ENCODE measurements around the gene ALG8. TPM values are rescaled to one million over a fixed set of nuclear protein-coding genes. Genes with fewer than 3 reads are reported as not detected.

ALG8 gene
- total RNA-seq, 4 donors from 2014 or later: 14.8 to 21.6 (median 15.8) TPM

DNA sequence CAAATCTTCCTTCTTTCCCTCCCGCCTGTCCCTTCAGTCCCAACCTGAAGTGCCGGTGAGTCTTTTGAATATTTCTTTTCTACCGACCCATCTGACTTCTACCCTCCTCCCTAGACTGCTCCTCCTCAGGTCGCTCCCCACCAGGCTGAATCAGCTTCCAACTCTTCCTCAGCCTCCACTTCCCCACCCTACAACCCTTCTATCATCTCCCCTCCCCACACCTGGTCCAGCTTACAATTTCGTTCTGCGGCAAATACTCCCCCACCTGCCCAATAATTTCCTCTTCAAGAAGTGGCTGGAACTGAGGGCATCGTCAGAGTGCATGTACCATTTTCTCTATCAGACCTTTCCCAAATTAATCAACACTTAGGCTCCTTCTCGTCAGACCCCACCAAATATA lies 57.3 kb downstream of the ALG8 start:
- H3K4me1 ChIP-seq: peaks cover 8 to 25% (median 16%) of the 10 kb centered on the region in 3 donors
- WGBS, 2 donors (ENCODE audit: low coverage in 1 of 2): 76 to 86% methylated on average over 7 to 8 of the region's 8 CpGs
- H3K9me3 ChIP-seq: no peaks in the 10 kb centered on the region
- no peak overlapping the region for H3K27ac ChIP-seq
- no peaks in the 10 kb centered on the region for H3K27me3 ChIP-seq
- H3K4me3 ChIP-seq: no peak overlapping the region
- H3K36me3 ChIP-seq: no peaks in the 10 kb centered on the region
- ATAC-seq: no peak
- TF ChIP-seq EP300 (IDR thresholded peaks at IDR 0.05) (no peak), CTCF (IDR thresholded peaks at IDR 0.05) (no peak), POLR2AphosphoS5 (IDR thresholded peaks at IDR 0.05) (no peak), POLR2A (IDR thresholded peaks at IDR 0.05) (no peak)

DNA sequence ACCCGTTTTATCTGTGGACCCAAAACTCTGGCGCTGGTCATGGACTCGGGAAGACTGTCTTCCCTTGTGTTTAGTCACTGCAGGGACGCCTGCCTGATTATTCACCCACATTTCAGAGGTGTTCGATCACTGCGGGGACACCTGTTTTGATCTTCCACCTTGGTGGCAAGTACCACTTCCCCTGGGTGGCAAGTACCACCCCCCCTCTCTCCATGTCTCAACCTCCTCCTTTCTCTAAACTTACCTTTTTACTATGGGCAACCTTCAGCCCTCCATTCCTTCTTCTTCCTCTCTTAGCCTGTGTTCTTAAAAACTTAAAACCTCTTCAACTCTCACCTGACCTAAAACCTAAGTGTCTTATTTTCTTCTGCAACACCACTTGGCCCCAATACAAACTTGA lies 57.8 kb downstream of the ALG8 start:
- no peak overlapping the region for H3K27ac ChIP-seq
- no peak for TF ChIP-seq POLR2AphosphoS5 (IDR thresholded peaks at IDR 0.05)
- no peak for TF ChIP-seq CTCF (IDR thresholded peaks at IDR 0.05)
- TF ChIP-seq EP300 (IDR thresholded peaks at IDR 0.05): no peak
- TF ChIP-seq POLR2A (IDR thresholded peaks at IDR 0.05): no peak

DNA sequence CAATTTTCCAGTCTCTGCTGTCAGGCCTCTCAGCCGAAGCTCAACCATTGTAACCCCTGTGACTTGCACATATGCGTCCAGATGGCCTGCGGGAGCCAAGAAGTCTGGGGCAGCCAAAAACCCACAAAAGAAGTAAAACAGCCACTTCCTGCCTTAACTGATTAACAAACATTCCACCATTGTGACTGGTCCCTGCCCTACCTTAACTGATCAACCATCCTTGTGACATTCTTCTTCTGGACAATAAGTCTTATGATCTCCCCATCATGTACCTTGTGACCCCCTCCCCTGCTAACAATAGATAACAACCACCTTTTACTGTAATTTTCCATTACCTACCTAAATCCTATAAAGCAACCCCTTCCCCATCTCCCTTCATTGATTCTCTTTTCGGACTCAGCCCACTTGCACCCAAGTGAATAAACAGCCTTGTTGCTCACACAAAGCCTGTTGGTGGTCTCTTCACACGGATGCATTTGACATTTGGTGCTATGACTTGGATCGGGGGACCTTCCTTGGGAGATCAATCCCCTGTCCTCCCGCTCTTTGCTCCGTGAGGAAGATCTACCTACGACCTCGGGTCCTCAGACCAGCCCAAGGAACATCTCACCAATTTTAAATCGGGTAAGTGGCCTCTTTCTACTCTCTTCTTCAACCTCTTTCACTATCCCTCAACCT lies 58.5 kb downstream of the ALG8 start:
- H3K27ac ChIP-seq: peak overlapping the region in 1 of 4 donors; percentile 88
- 63 to 70% methylated on average over 3 to 11 of the region's 11 CpGs for WGBS, 2 donors (ENCODE audit: low coverage in 1 of 2)
- TF ChIP-seq POLR2A (IDR thresholded peaks at IDR 0.05) (no peak), EP300 (IDR thresholded peaks at IDR 0.05) (no peak), CTCF (IDR thresholded peaks at IDR 0.05) (no peak), POLR2AphosphoS5 (IDR thresholded peaks at IDR 0.05) (no peak)
- no peak overlapping the region for H3K4me3 ChIP-seq
- no peaks in the 10 kb centered on the region for H3K27me3 ChIP-seq
- H3K4me1 ChIP-seq: peaks cover 11 to 37% (median 22%) of the 10 kb centered on the region in 3 donors
- H3K9me3 ChIP-seq: no peaks in the 10 kb centered on the region
- H3K36me3 ChIP-seq: no peaks in the 10 kb centered on the region
- ATAC-seq: no peak

More for the DNA sequence above, 57.8 kb downstream of the ALG8 start:
- Histone ChIP-seq H3K36me3 (no peaks in the 10 kb centered on the region), H3K9me3 (no peaks in the 10 kb centered on the region), H3K27me3 (no peaks in the 10 kb centered on the region), H3K4me1 (peaks cover 11 to 30% (median 20%) of the 10 kb centered on the region in 3 donors), H3K4me3 (no peak overlapping the region)
- no peak for ATAC-seq
- 73 to 92% methylated on average over 3 to 6 of the region's 6 CpGs for WGBS, 2 donors (ENCODE audit: low coverage in 1 of 2)

DNA sequence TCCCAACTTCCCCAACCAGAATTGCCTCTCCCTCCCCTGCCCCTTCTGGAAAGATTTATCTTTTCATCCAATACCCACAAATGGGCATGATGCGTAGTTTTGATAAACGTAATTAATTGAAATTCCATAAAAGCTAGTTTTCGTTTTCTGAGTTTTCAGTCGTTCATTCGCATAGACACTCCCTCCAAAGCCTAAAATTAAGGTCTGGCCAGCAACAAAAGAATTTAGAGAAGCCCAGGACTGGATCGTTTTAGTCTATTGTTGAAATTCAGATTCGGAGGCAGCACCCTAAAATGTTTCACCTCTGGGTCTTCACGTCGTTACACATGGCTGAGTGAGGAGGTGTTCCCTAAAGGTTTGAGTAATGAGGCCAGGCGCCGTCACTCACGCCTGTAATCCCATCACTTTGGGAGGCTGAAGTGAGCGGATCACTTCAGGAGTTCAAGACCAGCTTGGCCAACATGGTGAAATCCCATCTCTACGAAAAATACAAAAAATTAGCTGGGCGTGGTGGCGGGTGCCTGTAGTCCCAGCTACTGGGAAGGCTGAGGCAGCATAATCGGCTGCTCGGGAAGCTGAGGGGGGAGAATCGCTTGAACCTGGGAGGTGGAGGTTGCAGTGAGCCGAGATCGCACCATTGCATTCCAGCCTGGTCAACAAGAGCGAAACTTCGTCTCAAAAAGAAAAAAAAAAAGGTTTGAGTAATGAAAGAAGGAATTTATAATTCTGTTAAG lies 59.2 kb downstream of the ALG8 start:
- peak; percentile 31 for ATAC-seq
- peak overlapping the region; percentile 75 to 94 for H3K4me3 ChIP-seq
- H3K27ac ChIP-seq: peak overlapping the region; percentile 54 to 90 (median 88)
- no peaks in the 10 kb centered on the region for H3K36me3 ChIP-seq
- 0 to 51% methylated on average over 4 to 18 of the region's 23 CpGs for WGBS, 2 donors (ENCODE audit: low coverage in 1 of 2)
- H3K9me3 ChIP-seq: no peaks in the 10 kb centered on the region
- peaks cover 11 to 44% (median 27%) of the 10 kb centered on the region in 3 donors for H3K4me1 ChIP-seq
- no peaks in the 10 kb centered on the region for H3K27me3 ChIP-seq
- TF ChIP-seq EP300 (IDR thresholded peaks at IDR 0.05) (no peak), POLR2A (IDR thresholded peaks at IDR 0.05) (no peak), POLR2AphosphoS5 (IDR thresholded peaks at IDR 0.05) (no peak), CTCF (IDR thresholded peaks at IDR 0.05) (no peak)
